Heart left ventricle (tissue), 16 donors: ENCODE results near the gene NRAP. TPM values are rescaled to one million over a fixed set of nuclear protein-coding genes. Genes with fewer than 3 reads are reported as not detected.

Source experiments
- ATAC-seq, 4 donors: fragments of 200-7000 bp; cut with Tn5 transposase; one replicate each; pipeline ENCODE4 v1.9.1; 2020 to 2022; ENCODE audit warnings: moderate library complexity in 4 of 4, mild to moderate bottlenecking in 3 of 4, moderate number of reproducible peaks in 1 of 4
- DNase-seq, 5 donors: peaks; one replicate each; pipeline ENCODE4 v3.0.0-alpha.2; 2020
- H3K27ac ChIP-seq, 12 donors: fragments of 200-600 bp; sonication (generic) in 4 of 12; one replicate each; pipeline versions ENCODE4 v1.5.0 to v1.8.0; 2016 to 2022; ENCODE audit warnings: mild to moderate bottlenecking in 2 of 12
- H3K27me3 ChIP-seq, 9 donors: fragments of 200-600 bp; sonication (generic) in 2 of 9; one replicate each; pipeline versions ENCODE4 v1.5.1 to v1.8.0; 2016 to 2022; ENCODE audit warnings: mild to moderate bottlenecking in 3 of 9
- H3K36me3 ChIP-seq, 9 donors: fragments of 200-600 bp; sonication (generic) in 2 of 9; one replicate each; pipeline versions ENCODE4 v1.5.0 to v1.8.0; 2018 to 2022; ENCODE audit warnings: mild to moderate bottlenecking in 2 of 9
- H3K4me1 ChIP-seq, 12 donors: fragments of 200-600 bp; sonication (generic) in 4 of 12; one replicate each; pipeline versions ENCODE4 v1.5.0 to v1.8.0; 2016 to 2022; ENCODE audit warnings: mild to moderate bottlenecking in 3 of 12
- H3K4me3 ChIP-seq, 12 donors: fragments of 200-600 bp; sonication (generic) in 4 of 12; one replicate each; pipeline versions ENCODE4 v1.5.0 to v1.8.0; 2017 to 2022; ENCODE audit warnings: mild to moderate bottlenecking in 9 of 12, moderate library complexity in 4 of 12
- H3K9me3 ChIP-seq, 12 donors: fragments of 200-600 bp; sonication (generic) in 4 of 12; one replicate each; pipeline versions ENCODE4 v1.5.0 to v1.8.0; 2016 to 2022; ENCODE audit warnings: mild to moderate bottlenecking in 1 of 12
- POLR2A ChIP-seq, 2 donors: fragments of 450-650 bp; IDR thresholded peaks; one replicate each; pipeline ENCODE4 v1.6.1; 2017; ENCODE audit warnings: antibody characterized with exemption in 2 of 2, mild to moderate bottlenecking in 2 of 2, moderate library complexity in 2 of 2
- WGBS, 4 donors: extraction: QIAGEN DNeasy Blood & Tissue Kit in 2 of 4; methylation state at CpG; one replicate each; pipeline versions ENCODE4 v1.1.5 to v1.1.7; 2013 to 2018; 5-methylcytosine and 5-hydroxymethylcytosine counted together
- intact Hi-C, 10 donors: fragments of 100-400 bp; cut with DNase I; formaldehyde crosslinking; loops; one replicate each; pipeline versions ENCODE4 v1.11.1 to v1.14.2; 2022
- polyA plus RNA-seq, 2 donors: library from polyadenylated mRNA; stranded (reverse); fragments of 200-250 nt; gene quantifications; one replicate each; pipeline ENCODE4 v1.2.3, GENCODE V29; 2013
- total RNA-seq, 9 donors: library from RNA; depleted of rRNA in 2 of 9; stranded (reverse); fragments of >200 nt in 2 of 9; fragmentation: NEBNext Ultra II Directional in 3 of 9; extraction: Animal tissue kit (Norgen Biotek cat#: 25700) in 3 of 9; gene quantifications; one replicate each; pipeline versions ENCODE4 v1.1.0 to v1.2.4, GENCODE V29; 2016 to 2023
- TF ChIP-seq, protein P1 (sequence below), 12 donors: fragments of 200-600 bp; sonication (generic) in 4 of 12; IDR thresholded peaks; one replicate each; pipeline versions ENCODE4 v1.5.0 to v1.8.0; 2018 to 2022; ENCODE audit warnings: antibody characterized with exemption in 12 of 12, mild to moderate bottlenecking in 5 of 12
- donor health status: ischemic (EF 13 %, LVEDD 7.1; RV severe dilation, severe dysfunction).
- donor health status: healthy with polysubstance abuse.
- donor health status: DM: no; HTN: yes; CAD: no.
- donor health status: DM: no; HTN: no; CAD: no.
- donor health status: ischemic (EF 25% LVEDD 6.9; RV normal size, moderate dysfunction).
- donor health status: ischemic (EF 25% LVEDD 5.7; RV mildly dilated, moderate dysfunction).
- donor health status: healthy.
- donor health status: DM: yes; HTN: yes; CAD: no.
- donor health status: ischemic (EF 35%, LVEDD 5.7; RV mildly dilated, moderate dysfunction).
- donor health status: nonischemic (EF 11% LVEDD 7.7; RV severe dilation, severe dysfunction).
- donor health status: DM: yes; HTN: yes; CAD: no.
- donor health status: PGD.
- donor health status: ischemic (EF 29% LVEDD 5.4; RV normal size, mild dysfunction).
- donor health status: nonischemic (EF 23%, LVEDD 6.1; RV moderate dilation, normal function).

NRAP gene
- total and polyA plus RNA-seq, 11 donors = 278 to 2,789 (median 1,125) TPM

DNA sequence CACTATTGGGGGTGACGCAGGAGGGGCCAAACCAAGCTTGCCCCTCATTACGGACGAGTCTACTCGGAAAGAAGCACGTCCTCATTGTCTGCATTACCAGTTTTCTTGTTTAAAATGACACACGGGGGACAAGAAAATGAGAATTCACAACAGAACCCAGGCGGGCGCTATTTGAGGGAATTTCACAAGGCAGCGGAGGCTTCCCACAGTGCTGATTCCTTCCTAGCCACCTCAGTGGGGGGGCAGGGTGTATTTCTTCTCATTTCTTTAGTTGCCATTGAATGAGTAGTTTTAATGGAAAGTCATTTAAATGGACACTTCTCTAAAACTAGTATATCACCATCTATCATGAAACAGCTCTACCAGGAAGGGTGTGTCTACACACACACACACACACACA is 42.9 kb downstream of the NRAP start:
- 85 to 89% (median 87%) methylated on average over 9 of the region's 9 CpGs for WGBS, 4 donors
- no peak for TF ChIP-seq POLR2A (IDR thresholded peaks at IDR 0.05)
- TF ChIP-seq, protein P1, sequence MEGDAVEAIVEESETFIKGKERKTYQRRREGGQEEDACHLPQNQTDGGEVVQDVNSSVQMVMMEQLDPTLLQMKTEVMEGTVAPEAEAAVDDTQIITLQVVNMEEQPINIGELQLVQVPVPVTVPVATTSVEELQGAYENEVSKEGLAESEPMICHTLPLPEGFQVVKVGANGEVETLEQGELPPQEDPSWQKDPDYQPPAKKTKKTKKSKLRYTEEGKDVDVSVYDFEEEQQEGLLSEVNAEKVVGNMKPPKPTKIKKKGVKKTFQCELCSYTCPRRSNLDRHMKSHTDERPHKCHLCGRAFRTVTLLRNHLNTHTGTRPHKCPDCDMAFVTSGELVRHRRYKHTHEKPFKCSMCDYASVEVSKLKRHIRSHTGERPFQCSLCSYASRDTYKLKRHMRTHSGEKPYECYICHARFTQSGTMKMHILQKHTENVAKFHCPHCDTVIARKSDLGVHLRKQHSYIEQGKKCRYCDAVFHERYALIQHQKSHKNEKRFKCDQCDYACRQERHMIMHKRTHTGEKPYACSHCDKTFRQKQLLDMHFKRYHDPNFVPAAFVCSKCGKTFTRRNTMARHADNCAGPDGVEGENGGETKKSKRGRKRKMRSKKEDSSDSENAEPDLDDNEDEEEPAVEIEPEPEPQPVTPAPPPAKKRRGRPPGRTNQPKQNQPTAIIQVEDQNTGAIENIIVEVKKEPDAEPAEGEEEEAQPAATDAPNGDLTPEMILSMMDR (IDR thresholded peaks at IDR 0.05) = no peak
- Histone ChIP-seq H3K27ac (peak overlapping the region in 1 of 12 donors; percentile 14), H3K9me3 (no peaks in the 10 kb centered on the region), H3K36me3 (peaks cover 0 to 98% (median 28%) of the 10 kb centered on the region in 9 donors), H3K4me3 (no peak overlapping the region), H3K4me1 (peaks cover 0 to 40% (median under 1%) of the 10 kb centered on the region in 12 donors), H3K27me3 (peaks cover 0 to 27% (median 0%) of the 10 kb centered on the region in 9 donors)
- ATAC-seq = no peak
- DNase-seq = no peak
- intact Hi-C loops = no loop called here

DNA sequence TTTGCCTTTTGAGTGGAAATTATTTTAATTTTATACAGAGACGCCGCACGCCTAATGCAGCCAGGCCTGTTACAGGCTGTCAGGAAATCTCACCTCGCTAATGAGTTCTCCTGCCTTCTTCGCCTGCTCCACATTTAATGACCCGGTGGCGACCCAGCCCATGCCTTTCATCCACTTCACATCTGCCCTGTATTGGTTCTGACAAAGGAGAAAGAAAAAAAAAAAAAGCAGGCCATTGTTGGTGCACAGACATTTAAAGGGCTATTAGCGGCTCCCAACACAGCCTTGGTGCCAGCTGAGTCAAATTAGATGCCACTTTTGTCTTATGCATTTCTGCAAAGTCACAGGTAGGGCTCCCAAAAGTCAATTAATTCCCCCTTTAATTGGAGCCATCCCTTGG is 43.3 kb downstream of the NRAP start:
- intact Hi-C loops = no loop called here
- TF ChIP-seq, protein P1 (IDR thresholded peaks at IDR 0.05) = no peak
- TF ChIP-seq POLR2A (IDR thresholded peaks at IDR 0.05) = no peak
- ATAC-seq (no peak), DNase-seq (no peak)
- Histone ChIP-seq H3K9me3 (no peaks in the 10 kb centered on the region), H3K4me1 (peaks cover 0 to 37% (median 0%) of the 10 kb centered on the region in 12 donors), H3K4me3 (no peak overlapping the region), H3K27ac (peak overlapping the region in 2 of 12 donors; percentile 14 to 25), H3K27me3 (peaks cover 0 to 29% (median 0%) of the 10 kb centered on the region in 9 donors), H3K36me3 (peaks cover 0 to 98% (median 27%) of the 10 kb centered on the region in 9 donors)
- WGBS, 4 donors = 58 to 72% (median 63%) methylated on average over 8 of the region's 8 CpGs

DNA sequence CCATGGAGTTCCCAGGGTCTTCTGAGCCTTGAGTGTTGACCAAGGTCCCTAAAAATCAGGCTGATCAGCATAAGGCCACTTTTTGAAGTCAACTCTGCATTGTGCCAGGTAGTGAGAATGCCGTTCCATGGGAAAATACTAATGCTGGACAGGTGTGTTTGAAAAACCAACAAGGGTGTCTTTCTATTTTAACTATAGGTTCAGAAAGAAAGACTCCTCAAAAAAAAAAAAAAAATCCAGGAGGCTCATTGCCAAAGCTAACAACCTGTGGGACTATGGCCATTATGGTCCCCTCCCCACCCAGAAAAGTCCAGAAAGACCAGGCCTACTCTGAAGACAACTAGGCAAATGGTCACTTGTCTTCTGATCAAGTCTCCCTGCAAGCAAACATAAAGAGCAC is 44.4 kb downstream of the NRAP start:
- Histone ChIP-seq H3K9me3 (no peaks in the 10 kb centered on the region), H3K36me3 (peaks cover 0 to 98% (median 21%) of the 10 kb centered on the region in 9 donors), H3K27me3 (peaks cover 0 to 34% (median 0%) of the 10 kb centered on the region in 9 donors), H3K4me1 (peaks cover 0 to 41% (median 0%) of the 10 kb centered on the region in 12 donors), H3K4me3 (no peak overlapping the region), H3K27ac (peak overlapping the region in 1 of 12 donors; percentile 38)
- no peak for TF ChIP-seq POLR2A (IDR thresholded peaks at IDR 0.05)
- TF ChIP-seq, protein P1 (IDR thresholded peaks at IDR 0.05) = no peak
- ATAC-seq = no peak
- no peak for DNase-seq
- 89 to 100% (median 95%) methylated on average over 1 of the region's 1 CpG for WGBS, 4 donors
- intact Hi-C loops = no loop called here

DNA sequence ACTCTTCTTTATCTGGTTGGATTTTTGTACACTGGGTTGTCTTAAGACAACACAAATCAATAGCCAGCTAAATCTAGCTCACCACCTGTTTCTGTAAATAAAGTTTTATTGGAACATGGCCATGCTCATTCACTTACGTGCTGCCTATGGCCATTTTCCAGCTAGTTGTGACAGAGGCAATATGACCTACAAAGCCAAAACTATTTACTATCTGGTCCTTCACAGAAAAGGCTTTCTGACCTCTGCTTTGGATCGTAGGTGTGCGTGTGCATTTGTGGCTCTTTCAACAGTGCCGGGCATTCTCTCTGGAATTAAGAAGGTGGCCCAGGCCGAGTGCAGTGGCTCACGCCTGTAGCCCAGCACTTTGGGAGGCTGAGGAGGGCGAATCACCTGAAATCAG is 45.5 kb downstream of the NRAP start:
- H3K9me3 ChIP-seq = no peaks in the 10 kb centered on the region
- H3K4me3 ChIP-seq = no peak overlapping the region
- H3K27ac ChIP-seq = peak overlapping the region in 6 of 12 donors; percentile 9 to 42 (median 30)
- intact Hi-C loops = no loop called here
- peaks cover 0 to 42% (median 6%) of the 10 kb centered on the region in 12 donors for H3K4me1 ChIP-seq
- peaks cover 0 to 98% (median 19%) of the 10 kb centered on the region in 9 donors for H3K36me3 ChIP-seq
- peaks cover 0 to 34% (median 0%) of the 10 kb centered on the region in 9 donors for H3K27me3 ChIP-seq
- DNase-seq (no peak), ATAC-seq (peak in 2 of 4 donors; percentile 20 to 21)
- 72 to 85% (median 77%) methylated on average over 7 of the region's 7 CpGs for WGBS, 4 donors
- TF ChIP-seq POLR2A (IDR thresholded peaks at IDR 0.05) = no peak
- TF ChIP-seq, protein P1 (IDR thresholded peaks at IDR 0.05) = no peak
